GM12891 (cell line): ENCODE results near the gene GGACT.

Experiments
- DNase-seq: peaks from one replicate; pipeline ENCODE4 v3.0.0; 2011; ENCODE audit warnings: low spot score; ENCODE audit not compliant: insufficient read length
- FAIRE-seq: peaks from 2 replicates; lab custom pipeline; 2011; peaks lifted over from hg19 to GRCh38; lab: Jason Lieb, UNC
- PAX5 ChIP-seq: IDR thresholded peaks from 2 replicates; pipeline ENCODE4 v1.6.1; 2011; ENCODE audit warnings: low read length, moderate library complexity, mild to moderate bottlenecking; ENCODE audit not compliant: insufficient read depth, severe bottlenecking
- POLR2A ChIP-seq: IDR thresholded peaks from 2 replicates; pipeline ENCODE4 v1.6.1; 2011; ENCODE audit warnings: low read depth, low read length, control low read depth
- POLR2AphosphoS5 ChIP-seq: IDR thresholded peaks from 2 replicates; pipeline ENCODE4 v1.6.1; 2011; ENCODE audit warnings: low read depth, low read length, control low read depth
- POU2F2 ChIP-seq: IDR thresholded peaks from 2 replicates; pipeline ENCODE4 v1.6.1; 2011; ENCODE audit warnings: low read depth, mild to moderate bottlenecking, control low read depth, low read length, moderate library complexity
- SPI1 ChIP-seq: IDR thresholded peaks from 2 replicates; pipeline ENCODE4 v1.6.1; 2011; ENCODE audit warnings: low read depth, low read length, control low read depth
- TAF1 ChIP-seq: IDR thresholded peaks from 2 replicates; pipeline ENCODE4 v1.6.1; 2011; ENCODE audit warnings: low read depth, low read length, control low read depth

GGACT gene

DNA sequence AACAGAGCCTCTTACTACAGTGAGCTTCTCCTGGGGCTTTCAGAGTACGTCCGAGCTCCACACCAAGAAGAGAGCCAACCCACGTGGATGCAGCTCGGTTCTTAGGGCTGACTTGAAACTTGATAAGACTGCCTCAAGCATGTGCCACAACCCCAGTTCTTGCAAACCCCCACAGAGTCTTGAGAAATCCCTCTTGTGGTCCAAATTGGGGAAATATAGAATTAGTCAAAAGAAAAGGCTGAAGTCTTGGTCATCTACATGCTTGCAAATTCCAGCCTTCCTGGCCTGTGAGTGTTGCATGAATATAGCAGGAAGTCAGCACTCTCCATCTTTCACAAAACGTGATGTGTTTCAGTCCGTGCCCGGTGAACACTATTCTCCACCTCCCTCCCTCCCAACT is 95.2 kb downstream of the GGACT start:
- FAIRE-seq (no peak), DNase-seq (no peak)
- TF ChIP-seq TAF1 (no peak), PAX5 (no peak), POLR2AphosphoS5 (no peak), SPI1 (no peak), POU2F2 (no peak), POLR2A (no peak)

DNA sequence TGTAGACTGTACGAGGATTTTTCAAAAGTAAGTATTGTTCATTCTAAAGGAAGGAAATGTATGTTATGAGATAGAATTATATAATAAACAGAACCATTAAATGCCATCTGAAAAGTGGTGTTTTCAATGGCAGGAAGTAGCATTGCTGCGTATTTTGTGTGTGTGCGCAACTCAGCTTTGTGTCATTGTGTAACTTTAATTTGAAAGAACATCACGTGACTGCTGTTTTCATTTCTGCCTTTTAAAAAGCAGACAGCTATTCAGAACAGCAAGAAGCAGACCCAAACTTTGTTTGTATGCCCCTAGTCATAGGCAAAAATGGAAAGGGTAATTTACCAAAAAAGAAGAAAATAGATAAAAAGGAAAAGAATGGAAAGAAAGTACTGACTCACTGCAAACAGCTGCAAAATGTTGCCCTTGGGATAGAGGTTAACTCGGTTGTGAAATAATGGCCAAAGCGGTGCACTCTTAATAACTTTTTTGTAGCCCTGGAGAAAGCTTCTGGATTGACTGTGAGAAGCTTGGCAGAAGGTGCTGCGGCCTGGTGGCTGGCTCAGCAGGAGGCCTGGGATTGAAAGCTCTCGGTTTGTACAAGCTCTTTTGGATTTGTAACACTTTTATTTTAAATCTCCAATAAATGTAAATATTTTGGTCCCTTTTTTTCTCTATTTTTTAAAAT is 97.3 kb downstream of the GGACT start:
- no peak for FAIRE-seq
- no peak for TF ChIP-seq POLR2A
- TF ChIP-seq TAF1: no peak
- TF ChIP-seq PAX5: no peak
- no peak for TF ChIP-seq POU2F2
- no peak for TF ChIP-seq SPI1
- TF ChIP-seq POLR2AphosphoS5: no peak
- no peak for DNase-seq

DNA sequence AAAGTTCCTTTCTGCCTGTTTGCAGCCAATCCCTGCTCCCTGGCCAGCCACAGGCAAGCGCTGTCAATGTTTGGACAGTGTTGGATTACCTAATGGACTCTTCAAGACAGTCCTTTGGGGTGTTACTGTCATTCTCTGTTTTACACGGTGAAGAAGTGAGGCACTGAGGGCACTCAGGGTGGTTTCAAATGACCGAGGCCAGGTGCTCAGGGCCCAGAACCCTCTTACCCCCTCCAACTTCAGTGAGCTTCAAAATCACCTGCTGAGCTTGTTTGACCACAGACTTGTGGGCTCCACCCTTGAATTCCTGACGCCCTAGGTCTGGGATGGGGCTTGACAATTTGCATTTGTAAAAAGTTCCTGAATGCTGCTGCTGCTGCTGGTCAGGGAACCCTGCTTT is 97.9 kb downstream of the GGACT start:
- TF ChIP-seq SPI1: no peak
- TF ChIP-seq POU2F2: no peak
- no peak for TF ChIP-seq POLR2AphosphoS5
- no peak for TF ChIP-seq POLR2A
- TF ChIP-seq TAF1: no peak
- no peak for TF ChIP-seq PAX5
- FAIRE-seq (no peak), DNase-seq (no peak)

GRCh38 chr13:100485265-100485664 is 103.3 kb downstream of the GGACT start:
- TF ChIP-seq PAX5 (no peak), POU2F2 (no peak), SPI1 (no peak), TAF1 (no peak), POLR2A (no peak), POLR2AphosphoS5 (no peak)
- FAIRE-seq (no peak), DNase-seq (no peak)

- no peak for TF ChIP-seq POLR2AphosphoS5
- no peak for TF ChIP-seq POU2F2
- no peak for TF ChIP-seq TAF1
- no peak for FAIRE-seq
- DNase-seq: no peak
Measured at GRCh38 chr13:100484702-100485101, 103.9 kb downstream of the GGACT start.

DNA sequence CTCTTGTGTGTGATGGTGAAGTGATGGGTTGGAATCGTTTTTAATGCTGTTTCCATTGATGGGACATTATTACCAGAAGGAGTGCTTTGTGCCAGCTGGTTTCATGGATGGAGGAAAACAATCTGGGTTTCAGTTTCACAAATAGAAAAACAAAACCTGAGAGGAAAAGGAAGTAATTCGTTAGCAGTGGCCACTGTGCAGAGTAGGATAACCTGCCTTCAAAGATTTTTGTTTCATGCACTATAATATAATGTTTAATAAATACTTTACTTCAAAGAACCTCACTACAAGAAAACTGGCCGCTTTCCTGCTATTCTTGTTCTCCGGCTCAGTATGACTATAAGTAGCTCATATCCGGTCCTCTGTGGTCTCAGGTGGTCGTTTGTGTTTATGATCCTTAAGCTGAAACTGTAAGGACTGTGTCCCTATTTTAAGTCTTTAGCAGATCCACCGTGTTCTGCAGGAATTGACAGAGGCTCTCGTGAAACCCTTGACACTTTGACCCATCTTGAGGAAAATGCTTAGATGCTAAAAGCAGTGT is 104.7 kb downstream of the GGACT start:
- FAIRE-seq (no peak), DNase-seq (no peak)
- TF ChIP-seq POLR2A: no peak
- no peak for TF ChIP-seq POLR2AphosphoS5
- no peak for TF ChIP-seq SPI1
- no peak for TF ChIP-seq PAX5
- no peak for TF ChIP-seq POU2F2

DNA sequence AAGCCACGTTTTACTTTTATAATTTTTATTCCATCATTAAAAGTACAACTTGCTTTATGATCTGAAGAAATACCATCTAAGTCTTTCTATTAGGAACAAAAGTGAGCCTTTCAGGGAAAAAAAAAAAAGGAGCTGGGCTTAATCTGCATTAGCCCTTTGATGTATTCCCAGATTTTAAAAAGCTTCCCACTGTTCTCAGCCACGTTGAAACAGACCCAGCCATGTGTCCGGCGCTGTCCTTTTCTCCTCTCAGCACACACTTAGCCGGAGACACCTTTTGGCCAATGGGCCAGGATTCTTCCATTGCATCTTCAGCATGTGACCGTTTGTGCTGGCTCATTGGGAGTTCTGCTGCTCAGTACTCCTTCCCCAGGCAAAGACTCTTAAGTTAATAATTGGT is 105.5 kb downstream of the GGACT start:
- no peak for TF ChIP-seq TAF1
- DNase-seq: no peak
- no peak for FAIRE-seq

DNA sequence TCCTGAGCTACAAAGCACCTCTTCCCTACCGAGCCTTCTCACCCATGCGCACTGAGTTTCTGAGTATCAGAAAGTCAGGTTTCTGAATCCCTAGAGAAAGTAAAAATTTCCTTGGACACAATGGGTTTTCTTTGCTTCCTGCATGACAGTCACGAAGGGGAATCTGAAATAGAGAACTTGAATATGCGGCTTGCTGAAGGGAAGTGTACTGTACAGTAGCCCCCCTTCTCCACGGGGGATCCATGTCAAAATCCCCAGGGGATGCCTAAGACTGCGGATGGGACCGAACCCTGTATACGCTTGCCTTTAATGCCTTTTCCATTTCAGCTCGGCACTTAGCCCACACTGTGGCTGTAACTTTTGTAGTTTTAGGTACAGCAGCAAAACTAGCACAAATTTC is 107.9 kb downstream of the GGACT start:
- DNase-seq: no peak
- TF ChIP-seq SPI1 (no peak), POLR2AphosphoS5 (no peak), POLR2A (no peak), POU2F2 (no peak)
- no peak for FAIRE-seq
